ENCODE data around the gene CLEC1B.
"Not testable (repeated sequence)": the region's sequence is repeated elsewhere in the genome, so short reads cannot be mapped to it uniquely, and the experiment has no call there.

DNA sequence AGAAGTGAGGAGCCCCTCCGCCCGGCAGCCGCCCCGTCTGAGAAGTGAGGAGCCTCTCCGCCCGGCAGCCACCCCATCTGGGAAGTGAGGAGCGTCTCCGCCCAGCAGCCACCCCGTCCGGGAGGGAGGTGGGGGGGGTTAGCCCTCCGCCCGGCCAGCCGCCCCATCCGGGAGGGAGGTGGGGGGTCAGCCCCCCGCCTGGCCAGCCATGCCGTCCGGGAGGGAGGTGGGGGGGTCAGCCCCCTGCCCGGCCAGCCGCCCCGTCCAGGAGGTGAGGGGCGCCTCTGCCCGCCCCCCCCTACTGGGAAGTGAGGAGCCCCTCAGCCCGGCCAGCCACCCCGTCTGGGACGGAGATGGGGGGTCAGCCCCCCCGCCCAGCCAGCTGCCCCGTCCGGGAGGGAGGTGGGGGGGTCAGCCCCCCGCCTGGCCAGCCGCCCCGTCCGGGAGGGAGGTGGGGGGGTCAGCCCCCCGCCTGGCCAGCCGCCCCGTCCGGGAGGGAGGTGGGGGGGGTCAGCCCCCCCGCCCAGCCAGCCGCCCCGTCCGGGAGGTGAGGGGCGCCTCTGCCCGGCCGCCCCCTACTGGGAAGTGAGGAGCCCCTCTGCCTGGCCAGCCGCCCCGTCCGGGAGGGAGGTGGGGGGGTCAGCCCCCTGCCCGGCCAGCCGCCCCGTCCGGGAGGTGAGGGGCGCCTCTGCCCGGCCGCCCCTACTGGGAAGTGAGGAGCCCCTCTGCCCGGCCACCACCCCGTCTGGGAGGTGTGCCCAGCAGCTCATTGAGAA is 45.8 kb downstream of the CLEC1B start:
- TF ChIP-seq, protein P1, sequence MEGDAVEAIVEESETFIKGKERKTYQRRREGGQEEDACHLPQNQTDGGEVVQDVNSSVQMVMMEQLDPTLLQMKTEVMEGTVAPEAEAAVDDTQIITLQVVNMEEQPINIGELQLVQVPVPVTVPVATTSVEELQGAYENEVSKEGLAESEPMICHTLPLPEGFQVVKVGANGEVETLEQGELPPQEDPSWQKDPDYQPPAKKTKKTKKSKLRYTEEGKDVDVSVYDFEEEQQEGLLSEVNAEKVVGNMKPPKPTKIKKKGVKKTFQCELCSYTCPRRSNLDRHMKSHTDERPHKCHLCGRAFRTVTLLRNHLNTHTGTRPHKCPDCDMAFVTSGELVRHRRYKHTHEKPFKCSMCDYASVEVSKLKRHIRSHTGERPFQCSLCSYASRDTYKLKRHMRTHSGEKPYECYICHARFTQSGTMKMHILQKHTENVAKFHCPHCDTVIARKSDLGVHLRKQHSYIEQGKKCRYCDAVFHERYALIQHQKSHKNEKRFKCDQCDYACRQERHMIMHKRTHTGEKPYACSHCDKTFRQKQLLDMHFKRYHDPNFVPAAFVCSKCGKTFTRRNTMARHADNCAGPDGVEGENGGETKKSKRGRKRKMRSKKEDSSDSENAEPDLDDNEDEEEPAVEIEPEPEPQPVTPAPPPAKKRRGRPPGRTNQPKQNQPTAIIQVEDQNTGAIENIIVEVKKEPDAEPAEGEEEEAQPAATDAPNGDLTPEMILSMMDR (IDR thresholded peaks at IDR 0.05) = not testable (repeated sequence)
- not testable (repeated sequence) for TF ChIP-seq POLR2A (IDR thresholded peaks at IDR 0.05)
